Right ventricle myocardium inferior (tissue), 1 donor: Measurements from ENCODE around the gene MESP1. TPM values are rescaled to one million over a fixed set of nuclear protein-coding genes. Genes with fewer than 3 reads are reported as not detected.

ENCODE experiments used
- ATAC-seq: fragments of 200-7000 bp; cut with Tn5 transposase; one replicate; pipeline ENCODE4 v1.9.1; 2020; ENCODE audit warnings: mild to moderate bottlenecking, moderate library complexity
- DNase-seq: peaks from one replicate; pipeline ENCODE4 v3.0.0; 2021; ENCODE audit errors: missing footprints
- intact Hi-C: fragments of 100-400 bp; cut with DNase I; formaldehyde crosslinking; loops from one replicate; pipeline ENCODE4 v1.11.0; 2022
- total RNA-seq: library from RNA; stranded (reverse); fragmentation: NEBNext Ultra II Directional; extraction: Animal tissue kit (Norgen Biotek cat#: 25700); gene quantifications from one replicate; pipeline ENCODE4 v1.2.1, GENCODE V29; 2021
- donor health status: DM: no; HTN: yes; CAD: no; lungs with severe emphysema.

MESP1 gene
- total RNA-seq, 1 donor from 2014 or later, result 7.4 TPM

DNA sequence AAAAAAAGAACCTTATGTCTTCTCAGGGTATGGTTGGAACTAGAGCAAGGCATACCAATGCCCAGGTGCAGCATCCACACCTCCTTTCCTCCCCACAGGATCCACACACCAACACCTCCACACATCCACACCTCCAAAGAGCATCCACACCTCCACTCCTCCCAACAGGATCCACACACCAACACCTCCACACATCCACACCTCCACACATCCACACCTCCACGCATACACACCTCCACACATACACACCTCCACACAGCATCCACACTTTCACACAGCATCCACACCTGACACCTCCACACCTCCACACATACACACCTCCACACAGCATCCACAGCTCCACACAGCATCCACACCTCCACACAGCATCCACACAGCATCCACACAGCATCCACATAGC lies 5.3 kb downstream of the MESP1 start:
- no peak for DNase-seq
- ATAC-seq, result no peak
- intact Hi-C loops, result no loop called here

DNA sequence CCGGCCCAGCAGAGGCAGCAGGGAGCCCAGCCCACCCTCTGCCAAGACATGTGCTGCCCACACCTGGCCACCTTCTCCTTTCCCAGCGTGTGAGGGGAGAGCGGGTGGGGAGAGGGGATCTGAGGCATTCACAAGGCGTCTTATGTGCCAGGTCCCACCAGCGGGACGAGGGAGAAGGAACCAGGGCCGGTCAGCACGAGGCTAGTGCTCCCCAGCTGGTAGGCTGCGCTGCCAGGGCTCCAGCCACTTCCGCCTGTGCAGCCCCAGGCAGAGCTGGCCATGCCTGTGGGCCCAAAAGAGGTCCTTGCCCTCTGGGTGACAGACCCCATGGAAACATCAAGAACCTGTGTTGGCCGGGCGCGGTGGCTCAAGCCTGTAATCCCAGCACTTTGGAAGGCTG lies 5.9 kb downstream of the MESP1 start:
- no peak for DNase-seq
- intact Hi-C loops, result no loop called here
- ATAC-seq, result no peak

GRCh38 chr15:89743594-89743993 lies 7.5 kb downstream of the MESP1 start:
- DNase-seq (no peak), ATAC-seq (no peak)
- intact Hi-C loops, result no loop called here

DNA sequence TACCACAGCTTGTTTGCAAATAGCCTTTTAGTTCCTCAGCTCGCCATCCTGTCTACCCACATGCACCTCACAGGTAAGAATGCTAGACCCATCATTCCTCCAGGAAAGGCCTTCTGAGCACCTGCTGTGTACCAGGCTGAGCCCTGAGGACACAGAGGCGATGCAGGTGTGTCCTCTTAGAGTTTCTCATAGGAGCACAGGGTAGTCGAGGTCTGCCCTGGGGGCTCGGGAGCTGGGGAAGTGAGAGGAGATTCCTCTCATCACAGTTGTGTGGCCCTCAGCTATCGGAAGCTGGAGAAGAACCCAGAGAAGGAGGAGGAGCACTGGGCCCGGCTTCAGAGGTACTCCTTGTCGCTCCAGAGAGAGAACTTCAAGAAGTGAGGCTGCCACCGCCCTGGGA lies 8.0 kb downstream of the MESP1 start:
- no peak for ATAC-seq
- no peak for DNase-seq
- intact Hi-C loops, result no loop called here

- no peak for DNase-seq
- intact Hi-C loops, result loop anchor here (2.0 kb wide), 1 partner anchor 135 kb away; no protein-coding TSS in a partner anchor
- ATAC-seq, result peak; percentile 84
Measured at GRCh38 chr15:89740137-89740536, 10.9 kb downstream of the MESP1 start.

DNA sequence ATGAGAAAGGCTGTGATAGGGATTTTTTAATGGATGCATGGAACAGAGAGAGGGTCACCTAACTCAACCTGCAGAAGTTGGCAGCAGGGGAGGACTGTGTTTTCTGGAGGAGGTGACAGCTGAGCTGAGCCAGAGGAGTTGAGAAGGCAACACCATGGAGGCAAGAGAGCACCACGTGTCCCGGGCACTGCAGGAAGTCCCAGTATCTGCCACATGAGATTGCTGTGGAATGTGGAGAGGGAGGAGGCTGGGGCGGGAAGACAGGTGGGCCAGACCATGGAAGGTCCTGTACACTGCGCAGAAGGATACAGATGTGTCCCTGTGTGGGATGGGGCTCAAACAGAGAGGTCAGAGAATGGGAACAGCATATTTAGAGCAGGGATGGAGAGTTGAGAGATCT lies 15.3 kb downstream of the MESP1 start:
- DNase-seq (no peak), ATAC-seq (no peak)
- intact Hi-C loops, result no loop called here

GRCh38 chr15:89732451-89733172 lies 18.4 kb downstream of the MESP1 start:
- no peak for ATAC-seq
- no peak for DNase-seq
- intact Hi-C loops, result no loop called here

DNA sequence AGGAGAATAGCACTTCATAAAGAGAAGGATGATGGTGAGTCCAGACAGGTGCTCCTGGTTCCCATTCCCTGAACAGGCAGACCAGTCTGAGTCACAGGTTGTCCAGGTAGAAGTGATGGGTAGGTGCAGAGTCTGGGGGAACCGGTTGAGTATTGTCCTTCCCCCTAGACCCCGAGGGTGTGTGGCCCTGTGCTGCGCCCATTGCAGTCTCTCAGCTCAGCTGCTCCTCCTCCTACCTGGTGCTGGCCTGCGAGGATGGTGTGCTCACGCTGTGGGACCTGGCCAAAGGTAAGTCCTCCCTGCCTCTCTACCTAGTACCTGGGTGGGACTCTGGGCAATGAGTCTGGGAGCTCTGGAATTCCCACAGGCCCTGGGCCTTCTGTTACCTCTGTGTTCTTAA lies 19.8 kb downstream of the MESP1 start:
- intact Hi-C loops, result no loop called here
- ATAC-seq, result no peak
- DNase-seq, result no peak

DNA sequence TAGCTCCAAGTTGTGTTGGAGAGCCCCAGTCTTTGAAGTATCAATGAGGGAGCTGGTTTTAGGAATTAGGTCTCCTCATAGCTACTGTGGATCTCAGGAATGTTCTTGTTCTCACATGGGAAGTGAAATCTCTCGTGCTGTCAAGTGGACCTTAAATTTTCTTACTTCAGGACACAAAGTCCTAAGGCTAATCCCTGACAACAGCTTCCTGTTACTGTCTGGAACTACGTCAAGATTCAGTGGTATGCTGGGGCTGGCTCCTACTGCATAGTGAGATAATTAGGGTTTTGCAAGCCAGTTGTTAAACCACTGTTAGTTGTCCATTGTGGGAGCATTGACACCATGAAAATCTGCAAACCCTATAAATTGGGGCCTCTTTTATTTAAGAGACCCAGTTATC lies 22.8 kb downstream of the MESP1 start:
- peak; percentile 60 for ATAC-seq
- DNase-seq, result no peak
- intact Hi-C loops, result no loop called here

- DNase-seq (no peak), ATAC-seq (no peak)
- intact Hi-C loops, result no loop called here
Measured at GRCh38 chr15:89725064-89725463, 26.0 kb downstream of the MESP1 start.

DNA sequence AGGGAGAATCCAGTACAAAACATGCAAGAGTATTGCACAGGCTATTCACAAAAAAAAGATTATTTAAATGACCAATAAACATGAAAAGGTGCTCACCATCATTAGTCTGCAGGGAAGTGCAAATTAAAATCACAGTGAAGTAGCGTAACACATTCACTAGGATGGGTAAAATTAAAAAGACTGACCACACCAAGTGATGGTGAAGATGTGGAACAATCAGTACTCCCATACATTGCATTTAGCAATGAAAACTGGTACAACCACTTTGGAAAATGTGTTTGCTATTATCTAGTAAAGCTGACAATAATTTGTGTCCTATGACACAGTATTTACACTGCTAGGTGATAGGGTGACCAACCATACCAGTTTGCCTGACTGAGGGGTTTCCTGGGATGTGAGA lies 26.4 kb downstream of the MESP1 start:
- intact Hi-C loops, result no loop called here
- DNase-seq (no peak), ATAC-seq (no peak)

GRCh38 chr15:89723031-89723430 lies 28.0 kb downstream of the MESP1 start:
- no peak for DNase-seq
- ATAC-seq, result no peak
- intact Hi-C loops, result no loop called here

- intact Hi-C loops, result no loop called here
- DNase-seq (no peak), ATAC-seq (no peak)
Measured at GRCh38 chr15:89714775-89715174, 36.3 kb downstream of the MESP1 start.

DNA sequence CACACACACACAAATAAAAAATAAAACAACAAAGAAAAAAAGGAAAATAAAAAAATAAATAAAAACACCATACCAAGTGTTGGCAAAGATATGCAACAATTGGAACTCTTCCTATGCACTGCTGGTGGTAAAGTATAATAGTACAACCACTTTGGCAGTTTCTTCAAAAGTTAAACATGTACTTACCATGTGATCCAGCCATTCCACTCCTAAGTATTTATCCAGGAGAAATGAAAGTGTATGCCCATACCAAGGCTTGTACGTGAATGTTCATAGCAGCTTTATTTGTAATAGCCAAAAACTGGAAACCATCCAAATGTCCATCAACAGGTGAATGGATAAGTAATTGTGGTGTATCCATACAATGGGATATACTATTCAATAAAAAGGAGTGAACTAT lies 43.5 kb downstream of the MESP1 start:
- DNase-seq (no peak), ATAC-seq (no peak)
- intact Hi-C loops, result no loop called here

DNA sequence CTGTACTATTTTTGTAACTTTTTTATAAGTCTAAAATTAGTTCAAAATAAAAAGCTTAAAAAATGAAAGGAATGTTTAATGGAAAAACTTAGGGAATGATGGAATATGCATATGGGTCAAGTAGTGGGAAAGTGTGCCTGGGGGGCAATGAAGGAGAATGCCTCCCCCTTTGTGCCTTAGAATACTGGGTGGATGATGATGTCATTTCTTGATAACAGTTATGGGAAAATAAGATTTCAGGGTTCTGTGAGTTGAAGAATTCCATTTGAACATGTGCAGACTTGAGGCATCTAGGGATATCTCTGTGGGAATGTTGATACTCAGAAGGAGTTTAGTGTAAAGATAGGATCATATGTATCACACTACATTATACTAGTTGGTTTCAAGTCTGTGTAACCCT lies 46.6 kb downstream of the MESP1 start:
- intact Hi-C loops, result no loop called here
- no peak for DNase-seq
- no peak for ATAC-seq

Other genes starting within 250 kb of the MESP1 start
- 0.16 TPM for gene TICRR, start 175.8 kb downstream of the MESP1 start, total RNA-seq
- gene KIF7, start 95.8 kb downstream of the MESP1 start, total RNA-seq, result 2.2 TPM
- 17.6 TPM for gene PLIN1, start 71.9 kb downstream of the MESP1 start, total RNA-seq
- 13.7 TPM for gene PEX11A, start 60.5 kb downstream of the MESP1 start, total RNA-seq
- not detected for gene WDR93, start 60.4 kb downstream of the MESP1 start, total RNA-seq
- 0.51 TPM for gene MESP2, start 25.1 kb upstream of the MESP1 start, total RNA-seq
- 9.4 TPM for gene ANPEP, start 63.6 kb upstream of the MESP1 start, total RNA-seq
- 46.9 TPM for gene AP3S2, start 142.7 kb upstream of the MESP1 start, total RNA-seq
- gene ARPIN, start 161.7 kb upstream of the MESP1 start, total RNA-seq, result 12.0 TPM